MCF 10A (cell line): ENCODE measurements around the gene CCDC172. TPM values are rescaled to one million over a fixed set of nuclear protein-coding genes. Genes with fewer than 3 reads are reported as not detected.

Experiments used
- Bru-seq: library from RNA; stranded (reverse); fragments of 400-500 nt; gene quantifications from one replicate; lab custom pipeline; 2021; lab: Mats Ljungman, UMichigan
- BruChase-seq, 2 experiments: library from RNA; stranded (reverse); fragments of 400-500 nt; gene quantifications; one replicate each; lab custom pipeline; 2021; lab: Mats Ljungman, UMichigan
- BruUV-seq: library from RNA; stranded (reverse); fragments of 400-500 nt; replicated peaks from 2 replicates; lab custom pipeline; 2021; lab: Mats Ljungman, UMichigan
- CTCF ChIA-PET: fragments of 300-600 bp; sonication (Branson Sonifier 250); formaldehyde crosslinking; extraction: SDS; loops from one replicate; lab custom pipeline; 2021; ENCODE audit warnings: antibody characterized with exemption, inconsistent platforms; lab: Yijun Ruan, JAX
- POLR2A ChIA-PET: fragments of 300-600, 350-650 bp; sonication (Branson Sonifier 250); formaldehyde crosslinking; extraction: SDS; loops from one replicate; lab custom pipeline; 2020; ENCODE audit warnings: antibody characterized with exemption, inconsistent platforms; lab: Yijun Ruan, JAX
- DNase-seq: peaks from one replicate; pipeline ENCODE4 v3.0.0-alpha.2; 2018; ENCODE audit not compliant: unreplicated experiment
- H3K27ac Mint-ChIP-seq: one replicate; pipeline ENCODE4 v1.8.0; 2022; ENCODE audit warnings: mild to moderate bottlenecking, low read depth, mixed read lengths; ENCODE audit not compliant: unreplicated experiment
- H3K27me3 Mint-ChIP-seq: one replicate; pipeline ENCODE4 v1.8.0; 2022; ENCODE audit warnings: mixed read lengths; ENCODE audit not compliant: insufficient read depth, unreplicated experiment
- H3K36me3 Mint-ChIP-seq: one replicate; pipeline ENCODE4 v1.8.0; 2022; ENCODE audit warnings: mild to moderate bottlenecking, moderate library complexity, mixed read lengths; ENCODE audit not compliant: insufficient read depth, unreplicated experiment
- H3K4me1 Mint-ChIP-seq: one replicate; pipeline ENCODE4 v1.8.0; 2022; ENCODE audit warnings: mixed read lengths; ENCODE audit not compliant: insufficient read depth, unreplicated experiment
- H3K4me3 Mint-ChIP-seq: one replicate; pipeline ENCODE4 v1.8.0; 2022; ENCODE audit warnings: mild to moderate bottlenecking, moderate library complexity, mixed read lengths; ENCODE audit not compliant: unreplicated experiment
- H3K9me3 Mint-ChIP-seq: one replicate; pipeline ENCODE4 v1.8.0; 2022; ENCODE audit warnings: mixed read lengths; ENCODE audit not compliant: unreplicated experiment
- intact Hi-C: fragments of 100-400 bp; cut with micrococcal nuclease; formaldehyde crosslinking; loops from 2 replicates; pipeline ENCODE4 v1.14.1; 2022
- long read RNA-seq: library from polyadenylated mRNA; stranded (forward); transcript quantifications from one replicate; pipeline ENCODE4 v2.0.0, GENCODE V29; 2022
- total RNA-seq: library from RNA; stranded (reverse); gene quantifications from 2 replicates; pipeline ENCODE4 v1.2.3, GENCODE V29; 2022
- TF ChIP-seq, protein P1 (sequence below): fragments of 200-600 bp; IDR thresholded peaks from one replicate; pipeline ENCODE4 v1.8.0; 2022; ENCODE audit warnings: antibody characterized with exemption, mild to moderate bottlenecking; ENCODE audit not compliant: unreplicated experiment

CCDC172 gene, protein sequence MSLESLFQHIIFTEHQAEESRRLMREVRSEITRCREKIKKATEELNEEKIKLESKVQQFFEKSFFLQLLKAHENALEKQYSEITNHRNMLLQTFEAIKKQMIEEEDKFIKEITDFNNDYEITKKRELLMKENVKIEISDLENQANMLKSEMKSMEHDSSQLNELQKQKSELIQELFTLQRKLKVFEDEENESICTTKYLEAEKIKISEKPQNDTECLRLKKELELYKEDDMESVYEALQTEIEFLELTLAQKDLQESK
- total RNA-seq (not detected in 2 replicates), Bru-seq, nascent RNA (percentile 4 among the genes with signal in this experiment), BruChase-seq, experiment 1, labeled RNA remaining after a 6-hour chase (not detected), BruChase-seq, experiment 2, labeled RNA remaining after a 2-hour chase (not detected)
- long read RNA-seq = 0 reads

- Mint-ChIP-seq H3K36me3 (no peaks in the 10 kb centered on the region), H3K27me3 (no peaks in the 10 kb centered on the region), H3K4me1 (no peaks in the 10 kb centered on the region), H3K9me3 (no peaks in the 10 kb centered on the region), H3K27ac (no peak within 1 kb of the TSS), H3K4me3 (no peak within 1 kb of the TSS)
- TF ChIP-seq, protein P1, sequence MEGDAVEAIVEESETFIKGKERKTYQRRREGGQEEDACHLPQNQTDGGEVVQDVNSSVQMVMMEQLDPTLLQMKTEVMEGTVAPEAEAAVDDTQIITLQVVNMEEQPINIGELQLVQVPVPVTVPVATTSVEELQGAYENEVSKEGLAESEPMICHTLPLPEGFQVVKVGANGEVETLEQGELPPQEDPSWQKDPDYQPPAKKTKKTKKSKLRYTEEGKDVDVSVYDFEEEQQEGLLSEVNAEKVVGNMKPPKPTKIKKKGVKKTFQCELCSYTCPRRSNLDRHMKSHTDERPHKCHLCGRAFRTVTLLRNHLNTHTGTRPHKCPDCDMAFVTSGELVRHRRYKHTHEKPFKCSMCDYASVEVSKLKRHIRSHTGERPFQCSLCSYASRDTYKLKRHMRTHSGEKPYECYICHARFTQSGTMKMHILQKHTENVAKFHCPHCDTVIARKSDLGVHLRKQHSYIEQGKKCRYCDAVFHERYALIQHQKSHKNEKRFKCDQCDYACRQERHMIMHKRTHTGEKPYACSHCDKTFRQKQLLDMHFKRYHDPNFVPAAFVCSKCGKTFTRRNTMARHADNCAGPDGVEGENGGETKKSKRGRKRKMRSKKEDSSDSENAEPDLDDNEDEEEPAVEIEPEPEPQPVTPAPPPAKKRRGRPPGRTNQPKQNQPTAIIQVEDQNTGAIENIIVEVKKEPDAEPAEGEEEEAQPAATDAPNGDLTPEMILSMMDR = no peak
- intact Hi-C loops = no loop called here
- ChIA-PET POLR2A (no interaction called here), CTCF (no interaction called here)
- no peak for DNase-seq
- no TSS peak for BruUV-seq
Observed at GRCh38 chr10:116324227-116324950, at the start of gene CCDC172. CCDC172 (plus strand) TSS chr10:116324448; CDS start chr10:116325012, 564 bp downstream.

GRCh38 chr10:116276981-116277380 is 47.3 kb upstream of the CCDC172 start:
- no TSS peak for BruUV-seq
- intact Hi-C loops = no loop called here
- POLR2A ChIA-PET = no interaction called here
- no peak overlapping the region for H3K27ac Mint-ChIP-seq
- H3K27me3 Mint-ChIP-seq = peaks cover 23% of the 10 kb centered on the region
- CTCF ChIA-PET = interaction anchor here (0.6 to 2.0 kb wide), 5 partner anchors 11 to 860 kb away, joined by 3 to 17 read pairs (median 3); no protein-coding TSS in a partner anchor
- no peak for DNase-seq
- H3K9me3 Mint-ChIP-seq = no peaks in the 10 kb centered on the region
- H3K4me3 Mint-ChIP-seq = no peak overlapping the region
- TF ChIP-seq, protein P1 = no peak
- peaks cover 10% of the 10 kb centered on the region for H3K4me1 Mint-ChIP-seq
- H3K36me3 Mint-ChIP-seq = no peaks in the 10 kb centered on the region

DNA sequence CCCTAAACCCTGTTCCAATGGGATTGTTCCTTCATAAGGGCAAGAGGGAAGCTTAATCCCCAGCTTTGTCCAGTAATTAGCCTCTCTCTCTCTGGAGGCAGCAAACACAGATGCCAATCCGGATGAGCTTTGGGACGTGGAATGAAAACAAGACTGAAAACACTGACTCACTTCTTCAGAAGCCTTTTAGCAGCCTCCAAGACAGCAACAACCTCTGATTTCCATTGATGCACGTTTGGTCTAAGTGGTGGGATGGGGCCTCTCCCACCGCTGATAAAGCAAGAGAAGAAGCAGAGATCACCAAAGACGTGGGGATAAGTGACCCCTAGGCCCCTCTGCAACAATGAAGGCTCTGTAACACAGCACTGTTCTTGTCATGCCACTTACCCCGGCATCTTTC is 45.4 kb upstream of the CCDC172 start:
- H3K4me1 Mint-ChIP-seq = peaks cover 4% of the 10 kb centered on the region
- intact Hi-C loops = no loop called here
- no peaks in the 10 kb centered on the region for H3K9me3 Mint-ChIP-seq
- ChIA-PET POLR2A (no interaction called here), CTCF (interaction anchor here (0.6 kb wide), 1 partner anchor 8 kb away, joined by 3 read pairs; no protein-coding TSS in a partner anchor)
- no peak overlapping the region for H3K4me3 Mint-ChIP-seq
- no peak overlapping the region for H3K27ac Mint-ChIP-seq
- H3K27me3 Mint-ChIP-seq = peaks cover 14% of the 10 kb centered on the region
- TF ChIP-seq, protein P1 = no peak
- no peaks in the 10 kb centered on the region for H3K36me3 Mint-ChIP-seq
- DNase-seq = no peak
- BruUV-seq = no TSS peak

- CTCF ChIA-PET = interaction anchor here (0.8 to 2.8 kb wide), 4 partner anchors 105 to 575 kb away, joined by 3 to 14 read pairs (median 6); no protein-coding TSS in a partner anchor
- intact Hi-C loops = no loop called here
- POLR2A ChIA-PET = no interaction called here
- H3K4me3 Mint-ChIP-seq = no peak overlapping the region
- TF ChIP-seq, protein P1 = no peak
- peaks cover 14% of the 10 kb centered on the region for H3K27me3 Mint-ChIP-seq
- no peaks in the 10 kb centered on the region for H3K36me3 Mint-ChIP-seq
- H3K9me3 Mint-ChIP-seq = no peaks in the 10 kb centered on the region
- no peak for DNase-seq
- no peaks in the 10 kb centered on the region for H3K4me1 Mint-ChIP-seq
- no TSS peak for BruUV-seq
- H3K27ac Mint-ChIP-seq = no peak overlapping the region
Observed at GRCh38 chr10:116281775-116282174, 42.5 kb upstream of the CCDC172 start.
